K562 (cell line): ENCODE data around the gene CLK3. TPM values are rescaled to one million over a fixed set of nuclear protein-coding genes. Genes with fewer than 3 reads are reported as not detected.

Source experiments
- CHD7 ChIP-seq: fragments of 200-600 bp; sonication (generic); IDR thresholded peaks from one replicate; pipeline ENCODE4 v1.6.1; 2012; ENCODE audit warnings: mild to moderate bottlenecking, low read depth, low read length, inconsistent platforms
- EZH2 ChIP-seq: IDR thresholded peaks from 2 replicates; pipeline ENCODE4 v1.6.1; 2012; ENCODE audit warnings: low read depth, mild to moderate bottlenecking, inconsistent platforms, low read length, borderline replicate concordance
- FOXA1 ChIP-seq: fragments of 450-650 bp; IDR thresholded peaks from 2 replicates; pipeline ENCODE4 v1.6.1; 2016; ENCODE audit warnings: mild to moderate bottlenecking, borderline replicate concordance
- KDM5B ChIP-seq: fragments of 200-600 bp; sonication (generic); IDR thresholded peaks from 2 replicates; pipeline ENCODE4 v1.6.1; 2012; ENCODE audit warnings: low read depth, mild to moderate bottlenecking, moderate library complexity, low read length, control low read depth, inconsistent platforms; ENCODE audit not compliant: insufficient replicate concordance
- NR2C2 ChIP-seq, 2 experiments: fragments of 200-800 bp in 1 of 2; sonication (Bioruptor generic) in 1 of 2; sonication (generic) in 1 of 2; formaldehyde crosslinking in 1 of 2; IDR thresholded peaks; 2 replicates each; pipeline versions ENCODE4 v1.6.1 to v1.8.0; 2016 to 2022; ENCODE audit warnings: mild to moderate bottlenecking in 1 of 2, missing compliant biosample characterization in 1 of 2, missing genetic modification characterization in 1 of 2, missing genetic modification reagents in 1 of 2
- RB1 ChIP-seq: fragments of 450-650 bp; IDR thresholded peaks from 2 replicates; pipeline ENCODE4 v1.6.1; 2017; ENCODE audit warnings: low read depth, mild to moderate bottlenecking
- TAF1 ChIP-seq: IDR thresholded peaks from 2 replicates; pipeline ENCODE4 v1.6.1; 2011; ENCODE audit warnings: mild to moderate bottlenecking, low read length, moderate library complexity; ENCODE audit not compliant: insufficient read depth, control insufficient read depth, severe bottlenecking; ENCODE audit errors: extremely low read depth
- TFAP4 ChIP-seq: sonication (generic); formaldehyde crosslinking; IDR thresholded peaks from 2 replicates; pipeline ENCODE4 v1.8.0; 2022; ENCODE audit warnings: missing genetic modification reagents, mild to moderate bottlenecking, moderate library complexity, borderline replicate concordance
- U2AF1 ChIP-seq: fragments of 200-400 bp; formaldehyde crosslinking; optimal IDR thresholded peaks from 2 replicates; pipeline ENCODE3; 2017; ENCODE audit warnings: mild to moderate bottlenecking, low read depth, low read length, moderate library complexity
- ZFX ChIP-seq: sonication (generic); formaldehyde crosslinking; IDR thresholded peaks from 2 replicates; pipeline ENCODE4 v1.8.0; 2022; ENCODE audit warnings: mild to moderate bottlenecking, missing genetic modification reagents, moderate library complexity
- ZKSCAN3 ChIP-seq: fragments of 250-450 bp; sonication (Bioruptor Pico); IDR thresholded peaks from 2 replicates; pipeline ENCODE4 v1.4.0; 2020
- ZNF41 ChIP-seq: fragments of 250-450 bp; sonication (Bioruptor Pico); conservative IDR thresholded peaks from 2 replicates; pipeline ENCODE4 v1.4.0; 2020; ENCODE audit warnings: mild to moderate bottlenecking
- polyA plus RNA-seq, 8 experiments: library from polyadenylated mRNA; depleted of rRNA in 4 of 8; stranded (reverse) in 5 of 8; unstranded in 3 of 8; fragments of >200 nt; fragmentation: Nextera tagmentation in 2 of 8; fragmentation: Illumina TruSeq in 1 of 8; extraction: Ambion mirVana in 2 of 8; extraction: Trizol in 1 of 8; gene quantifications; 2 replicates each; pipeline versions ENCODE4 v1.2.1 to v1.2.3, GENCODE V29; 2011 to 2014; ENCODE audit warnings: inconsistent platforms in 1 of 8, missing spikeins in 1 of 8
- total RNA-seq, 7 experiments: library from RNA; depleted of rRNA in 6 of 7; stranded (reverse); fragments of >200 nt in 6 of 7; fragmentation: Illumina TruSeq in 2 of 7; extraction: Trizol in 2 of 7; gene quantifications; 2 replicates each; pipeline versions ENCODE4 v1.2.1 to v1.2.3, GENCODE V29; 2011 to 2021; ENCODE audit warnings: low replicate concordance in 1 of 7
- TF ChIP-seq, protein P1 (sequence below): fragments of 450-650 bp; formaldehyde crosslinking; IDR thresholded peaks from 2 replicates; pipeline ENCODE4 v1.4.0; 2020; ENCODE audit warnings: mild to moderate bottlenecking, moderate library complexity

CLK3 gene
- total and polyA plus RNA-seq, 9 of the 15 experiments (the other 6 are each of a cell fraction or from before 2014, with no cell fraction given): 1.2 to 95.2 (median 51.7) TPM

DNA sequence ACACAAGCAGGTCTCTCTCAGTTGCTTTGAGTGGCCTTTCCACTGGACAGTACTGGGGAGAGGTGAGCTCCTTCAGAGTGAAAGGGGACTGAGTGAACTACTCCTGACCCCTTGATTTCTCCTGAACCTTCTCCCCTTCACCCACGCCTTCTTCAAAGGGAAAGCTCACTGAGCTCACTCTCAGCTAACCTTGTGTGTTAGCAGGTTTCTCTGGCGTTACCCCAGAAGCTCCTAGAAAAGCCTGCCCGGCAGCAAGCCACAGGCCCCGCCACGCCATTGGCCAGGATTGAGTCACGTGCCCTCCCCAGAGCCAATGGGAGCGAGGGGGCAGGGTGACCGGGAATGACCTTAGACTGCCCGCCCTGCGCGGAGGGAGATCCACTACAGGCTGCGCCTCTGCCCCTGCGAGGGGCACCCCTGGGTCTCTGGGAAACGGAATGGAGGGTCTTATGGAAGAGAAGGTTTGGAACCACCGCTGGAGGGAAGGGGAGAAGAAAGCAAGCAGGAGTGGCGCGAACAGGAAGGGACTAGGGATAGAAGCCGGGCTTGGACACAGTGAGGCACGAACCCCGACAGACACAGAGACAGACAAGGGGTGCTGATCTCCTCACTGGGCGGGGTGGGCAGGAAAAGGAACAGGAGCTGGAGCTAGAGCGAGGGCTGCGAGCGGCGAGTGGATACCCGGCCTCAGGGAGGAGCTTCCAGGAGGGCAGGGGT lies 17.4 kb upstream of the CLK3 start (continued):
- TF ChIP-seq EZH2 (no peak), TAF1 (peak; percentile 37), NR2C2 (CRISPR knock-in tag; IDR thresholded peaks at IDR 0.05) (peak; percentile 65; the same call in 1 of the 2 replicates), NR2C2 (tag; IDR thresholded peaks at IDR 0.05) (peak; percentile 90), U2AF1 (no peak), CHD7 (no peak), TFAP4 (CRISPR knock-in tag) (peak; percentile 42; the same call in 1 of the 2 replicates), KDM5B (peak; percentile 98), ZNF41 (CRISPR knock-in tag) (no peak), RB1 (peak; percentile 57; the same call in 1 of the 2 replicates), FOXA1 (no peak), ZFX (CRISPR knock-in tag) (peak; percentile 64), ZKSCAN3 (CRISPR knock-in tag) (no peak)
- TF ChIP-seq, protein P1, sequence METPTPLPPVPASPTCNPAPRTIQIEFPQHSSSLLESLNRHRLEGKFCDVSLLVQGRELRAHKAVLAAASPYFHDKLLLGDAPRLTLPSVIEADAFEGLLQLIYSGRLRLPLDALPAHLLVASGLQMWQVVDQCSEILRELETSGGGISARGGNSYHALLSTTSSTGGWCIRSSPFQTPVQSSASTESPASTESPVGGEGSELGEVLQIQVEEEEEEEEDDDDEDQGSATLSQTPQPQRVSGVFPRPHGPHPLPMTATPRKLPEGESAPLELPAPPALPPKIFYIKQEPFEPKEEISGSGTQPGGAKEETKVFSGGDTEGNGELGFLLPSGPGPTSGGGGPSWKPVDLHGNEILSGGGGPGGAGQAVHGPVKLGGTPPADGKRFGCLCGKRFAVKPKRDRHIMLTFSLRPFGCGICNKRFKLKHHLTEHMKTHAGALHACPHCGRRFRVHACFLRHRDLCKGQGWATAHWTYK (CRISPR knock-in tag): peak; percentile 62; the same call in 1 of the 2 replicates
